ENCODE data around the gene HIF3A. TPM values are rescaled to one million over a fixed set of nuclear protein-coding genes. Genes with fewer than 3 reads are reported as not detected.

Gene HIF3A
- total RNA-seq, 2 experiments from 2014 or later: not detected

DNA sequence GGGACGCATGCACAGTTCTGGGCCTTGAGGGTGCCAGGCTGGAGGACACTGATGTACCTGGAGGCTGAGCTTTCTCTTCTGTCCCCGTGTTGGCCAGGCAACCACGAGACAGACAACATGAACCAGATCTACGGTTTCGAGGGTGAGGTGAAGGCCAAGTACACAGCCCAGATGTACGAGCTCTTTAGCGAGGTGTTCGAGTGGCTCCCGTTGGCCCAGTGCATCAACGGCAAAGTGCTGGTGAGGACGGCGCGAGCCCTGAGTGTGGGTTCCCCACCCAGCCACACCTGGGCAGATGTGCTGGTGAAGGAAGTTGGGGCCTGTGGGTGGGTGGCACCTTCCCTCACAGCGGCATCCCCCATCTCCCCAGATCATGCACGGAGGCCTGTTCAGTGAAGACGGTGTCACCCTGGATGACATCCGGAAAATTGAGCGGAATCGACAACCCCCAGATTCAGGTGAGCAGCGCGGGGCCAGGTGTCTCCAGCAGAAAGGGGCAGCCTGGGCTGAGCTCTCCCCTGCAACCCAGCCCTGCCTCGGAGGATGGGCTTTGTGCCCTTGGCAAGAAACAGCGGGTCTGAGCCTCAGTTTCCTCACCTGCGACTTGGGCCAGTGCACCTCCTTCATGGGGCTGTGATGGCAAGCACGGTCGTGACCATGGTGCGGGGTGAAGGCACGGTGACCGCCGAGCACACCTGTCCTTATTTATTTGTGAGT is 90.3 kb downstream of the HIF3A start:
- Mint-ChIP-seq H3K27ac (no peak overlapping the region), H3K4me1 (no peaks in the 10 kb centered on the region), H3K4me3 (no peak overlapping the region), H3K9me3 (ENCODE audit: low read depth) (no peaks in the 10 kb centered on the region), H3K36me3 (ENCODE audit: low read depth) (peaks cover 55% of the 10 kb centered on the region), H3K27me3 (no peaks in the 10 kb centered on the region)
- ChIA-PET CTCF (interaction anchor here (0.6 to 2.7 kb wide), 3 partner anchors 8 to 838 kb away, joined by 3 to 7 read pairs (median 5); no protein-coding TSS in a partner anchor), POLR2A (interaction anchor here (0.9 kb wide), 1 partner anchor 213 kb away, joined by 3 read pairs; no protein-coding TSS in a partner anchor)
- intact Hi-C loops (cut with DNase I, micrococcal nuclease): no loop called here
- DNase-seq: no peak
- no peak for ATAC-seq

DNA sequence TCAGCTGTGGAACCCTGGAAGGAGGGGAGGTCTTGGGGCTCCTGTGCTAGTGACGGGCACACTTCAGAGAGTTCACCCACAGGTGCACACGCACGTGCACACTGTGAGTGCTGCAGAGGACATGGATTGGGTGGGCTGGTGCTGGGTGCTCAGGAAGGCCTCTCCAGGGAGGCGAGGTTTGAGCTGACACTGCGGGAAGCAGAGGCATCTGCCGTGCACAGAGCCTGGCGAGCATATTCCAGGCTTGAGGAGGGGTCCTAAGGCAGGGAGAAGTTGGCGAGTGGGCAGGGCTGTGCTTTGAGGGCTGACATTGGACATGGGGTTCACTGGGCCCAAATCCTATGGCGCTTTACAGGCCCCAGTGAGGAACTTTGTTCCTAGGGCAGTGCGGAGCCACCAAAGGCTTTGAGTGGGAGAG is 90.9 kb downstream of the HIF3A start:
- H3K27me3 Mint-ChIP-seq: no peaks in the 10 kb centered on the region
- ChIA-PET CTCF (interaction anchor here (0.7 kb wide), 1 partner anchor 839 kb away, joined by 3 read pairs; no protein-coding TSS in a partner anchor), POLR2A (interaction anchor here (1.1 kb wide), 1 partner anchor 710 kb away, joined by 6 read pairs; no protein-coding TSS in a partner anchor)
- ATAC-seq: no peak
- H3K9me3 Mint-ChIP-seq (ENCODE audit: low read depth): no peaks in the 10 kb centered on the region
- no peak overlapping the region for H3K27ac Mint-ChIP-seq
- H3K4me1 Mint-ChIP-seq: no peaks in the 10 kb centered on the region
- H3K4me3 Mint-ChIP-seq: no peak overlapping the region
- intact Hi-C loops (cut with DNase I, micrococcal nuclease): no loop called here
- no peak for DNase-seq
- peaks cover 54% of the 10 kb centered on the region for H3K36me3 Mint-ChIP-seq (ENCODE audit: low read depth)

DNA sequence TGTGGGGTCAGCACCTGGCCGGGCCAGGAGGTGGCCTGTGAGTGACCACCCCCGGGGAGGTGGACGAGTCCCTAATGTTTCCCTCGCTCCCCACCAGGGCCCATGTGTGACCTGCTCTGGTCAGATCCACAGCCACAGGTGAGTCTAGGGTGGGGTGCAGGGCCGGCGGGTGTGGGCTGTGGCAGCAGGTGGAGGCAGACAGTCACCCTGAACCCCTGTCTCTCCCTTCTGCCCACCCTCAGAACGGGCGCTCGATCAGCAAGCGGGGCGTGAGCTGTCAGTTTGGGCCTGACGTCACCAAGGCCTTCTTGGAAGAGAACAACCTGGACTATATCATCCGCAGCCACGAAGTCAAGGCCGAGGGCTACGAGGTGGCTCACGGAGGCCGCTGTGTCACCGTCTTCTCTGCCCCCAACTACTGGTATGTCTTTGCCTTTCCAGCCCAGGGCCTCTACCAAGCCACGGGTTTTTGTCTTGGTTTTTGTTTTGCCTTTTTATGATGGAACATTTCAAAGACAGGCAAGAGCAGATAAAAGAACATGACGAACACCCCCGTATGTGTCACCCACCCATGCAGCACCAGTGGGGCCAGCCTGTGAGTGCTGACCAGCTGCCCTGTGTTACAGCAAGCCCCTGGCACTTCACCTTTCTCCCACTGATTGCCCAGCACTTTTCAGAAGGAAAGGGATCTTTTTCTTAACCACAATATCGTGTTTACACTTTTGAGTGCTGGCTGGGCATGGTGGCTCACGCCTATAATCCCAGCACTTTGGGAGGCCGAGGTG is 91.7 kb downstream of the HIF3A start:
- ATAC-seq: no peak
- no peak overlapping the region for H3K4me3 Mint-ChIP-seq
- no peak overlapping the region for H3K27ac Mint-ChIP-seq
- peaks cover 56% of the 10 kb centered on the region for H3K36me3 Mint-ChIP-seq (ENCODE audit: low read depth)
- no peaks in the 10 kb centered on the region for H3K4me1 Mint-ChIP-seq
- no peaks in the 10 kb centered on the region for H3K9me3 Mint-ChIP-seq (ENCODE audit: low read depth)
- H3K27me3 Mint-ChIP-seq: no peaks in the 10 kb centered on the region
- intact Hi-C loops (cut with DNase I, micrococcal nuclease): no loop called here
- POLR2A ChIA-PET: interaction anchor here (1.1 kb wide), 1 partner anchor 711 kb away, joined by 6 read pairs; no protein-coding TSS in a partner anchor
- CTCF ChIA-PET: interaction anchor here (0.6 kb wide), 1 partner anchor 127 kb away, joined by 3 read pairs; no protein-coding TSS in a partner anchor
- no peak for DNase-seq

DNA sequence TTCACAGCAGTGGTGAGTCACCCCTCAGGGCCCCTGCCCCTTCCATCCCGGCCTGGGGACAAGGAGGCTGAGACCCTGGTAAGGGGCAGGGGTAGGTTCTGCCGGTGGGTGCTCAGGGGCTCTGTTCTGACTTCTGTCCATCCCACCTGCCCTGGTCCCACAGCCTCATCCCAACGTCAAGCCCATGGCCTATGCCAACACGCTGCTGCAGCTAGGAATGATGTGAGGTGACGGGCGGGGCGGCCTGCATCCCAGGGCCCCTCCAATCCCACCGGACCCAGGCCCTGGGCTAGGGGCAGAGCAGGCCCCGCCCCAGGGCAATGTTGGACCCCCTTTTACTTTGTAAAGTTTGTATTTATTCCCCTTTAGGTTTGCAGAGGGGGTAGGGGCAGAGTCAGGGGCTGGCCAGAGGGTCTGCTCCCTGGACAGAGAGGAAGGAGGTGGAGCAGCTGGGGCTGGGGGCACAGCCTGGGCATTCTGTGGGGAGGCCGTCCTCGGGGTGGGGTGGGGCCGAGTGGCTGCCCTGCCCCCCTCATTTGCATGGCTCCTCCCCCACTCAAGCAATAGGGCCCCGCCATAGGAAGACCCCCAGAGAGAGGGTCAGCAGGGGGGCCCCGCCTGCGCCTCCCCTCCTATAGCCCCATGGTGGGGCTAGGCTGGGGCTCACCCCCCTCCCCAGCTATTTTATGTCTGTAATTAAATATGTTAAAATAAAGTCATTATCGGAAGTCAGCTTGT is 93.4 kb downstream of the HIF3A start:
- CTCF ChIA-PET: interaction anchor here (1.1 kb wide), 1 partner anchor 126 kb away, joined by 3 read pairs; no protein-coding TSS in a partner anchor
- H3K36me3 Mint-ChIP-seq (ENCODE audit: low read depth): peaks cover 48% of the 10 kb centered on the region
- intact Hi-C loops (cut with DNase I, micrococcal nuclease): no loop called here

DNA sequence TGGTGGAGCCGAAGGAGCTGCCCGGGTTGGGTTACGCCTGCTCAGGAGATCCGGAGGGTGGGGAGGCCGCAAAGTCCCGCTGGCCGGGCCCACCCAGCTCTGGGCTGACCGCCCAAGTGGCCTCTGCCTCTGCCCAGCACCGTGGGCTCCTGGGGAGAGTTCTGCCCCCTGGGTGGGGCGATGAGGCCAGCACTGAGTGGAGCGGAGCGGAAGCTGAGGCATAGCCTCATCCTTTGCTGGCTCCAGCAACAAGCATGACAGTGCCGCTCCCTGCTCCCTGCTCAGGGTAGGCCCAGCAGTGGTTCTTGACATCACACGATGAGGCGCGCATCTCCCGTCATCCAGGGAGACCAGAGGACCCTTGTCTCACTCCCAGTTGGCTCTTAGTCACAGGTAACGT is 94.0 kb downstream of the HIF3A start:
- intact Hi-C loops (cut with DNase I, micrococcal nuclease): no loop called here
- ChIA-PET CTCF (interaction anchor here (1.1 kb wide), 1 partner anchor 125 kb away, joined by 3 read pairs; no protein-coding TSS in a partner anchor), POLR2A (no interaction called here)
- ATAC-seq (no peak), DNase-seq (no peak)
- Mint-ChIP-seq H3K4me3 (no peak overlapping the region), H3K36me3 (ENCODE audit: low read depth) (peaks cover 47% of the 10 kb centered on the region), H3K27me3 (no peaks in the 10 kb centered on the region), H3K9me3 (ENCODE audit: low read depth) (no peaks in the 10 kb centered on the region), H3K4me1 (peaks cover 4% of the 10 kb centered on the region), H3K27ac (no peak overlapping the region)

More for the DNA sequence above, 93.4 kb downstream of the HIF3A start:
- H3K4me1 Mint-ChIP-seq: peaks cover 4% of the 10 kb centered on the region
- ATAC-seq: no peak
- no peaks in the 10 kb centered on the region for H3K9me3 Mint-ChIP-seq (ENCODE audit: low read depth)
- no peak overlapping the region for H3K4me3 Mint-ChIP-seq
- no peak overlapping the region for H3K27ac Mint-ChIP-seq
- no peak for DNase-seq
- POLR2A ChIA-PET: no interaction called here
- H3K27me3 Mint-ChIP-seq: no peaks in the 10 kb centered on the region

DNA sequence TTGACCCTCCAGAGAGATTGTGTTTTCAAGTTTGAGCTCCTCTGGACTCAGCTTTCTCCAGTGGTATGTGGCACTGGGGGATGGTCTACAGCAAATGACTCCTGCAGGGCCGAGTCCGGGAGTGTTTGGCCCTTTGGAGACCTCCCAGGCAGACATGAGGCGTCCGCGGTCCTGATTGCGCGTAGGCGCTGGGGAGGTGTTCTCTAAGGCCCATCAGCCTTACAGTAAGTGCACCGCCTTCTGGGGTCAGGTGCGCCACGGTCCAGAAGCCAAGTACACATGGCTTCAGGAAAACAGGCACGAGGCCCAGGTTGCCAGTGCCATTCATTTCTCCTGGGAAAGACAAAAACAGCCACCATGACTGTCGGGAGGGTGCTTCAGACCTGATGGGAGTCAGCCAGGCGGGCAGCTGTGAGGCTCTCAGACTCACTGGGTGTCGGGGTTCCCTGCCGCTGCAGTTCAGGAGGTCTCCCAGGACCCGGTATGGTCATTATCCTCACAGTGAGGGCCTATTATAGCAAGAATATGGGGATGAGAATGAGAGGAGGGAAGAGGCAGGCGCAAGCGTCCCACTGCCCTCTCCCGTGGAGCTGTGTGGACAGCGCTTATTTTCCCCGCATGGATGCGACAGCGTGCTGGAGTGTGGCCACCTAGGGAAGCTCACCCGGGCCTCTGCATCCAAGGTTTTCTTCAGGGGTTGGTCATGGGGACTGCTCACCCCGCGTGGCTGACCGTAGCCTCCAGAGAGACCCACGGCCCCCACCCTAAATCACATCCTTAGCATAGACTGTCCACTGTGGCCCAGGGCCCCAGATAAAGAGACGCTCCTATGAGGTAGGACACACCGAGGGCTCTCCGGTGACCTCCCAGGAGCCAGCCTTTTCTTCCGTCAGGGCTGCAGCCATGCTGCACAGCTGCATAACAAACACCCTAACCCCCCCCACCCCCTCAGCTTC is 94.7 kb downstream of the HIF3A start:
- H3K4me3 Mint-ChIP-seq: no peak overlapping the region
- ATAC-seq (no peak), DNase-seq (no peak)
- H3K36me3 Mint-ChIP-seq (ENCODE audit: low read depth): peaks cover 43% of the 10 kb centered on the region
- CTCF ChIA-PET: interaction anchor here (0.6 to 1.1 kb wide), 4 partner anchors 112 to 358 kb away, joined by 3 read pairs; no protein-coding TSS in a partner anchor
- peaks cover 4% of the 10 kb centered on the region for H3K4me1 Mint-ChIP-seq
- POLR2A ChIA-PET: no interaction called here
- intact Hi-C loops (cut with DNase I, micrococcal nuclease): no loop called here
- no peaks in the 10 kb centered on the region for H3K27me3 Mint-ChIP-seq
- no peaks in the 10 kb centered on the region for H3K9me3 Mint-ChIP-seq (ENCODE audit: low read depth)
- no peak overlapping the region for H3K27ac Mint-ChIP-seq

DNA sequence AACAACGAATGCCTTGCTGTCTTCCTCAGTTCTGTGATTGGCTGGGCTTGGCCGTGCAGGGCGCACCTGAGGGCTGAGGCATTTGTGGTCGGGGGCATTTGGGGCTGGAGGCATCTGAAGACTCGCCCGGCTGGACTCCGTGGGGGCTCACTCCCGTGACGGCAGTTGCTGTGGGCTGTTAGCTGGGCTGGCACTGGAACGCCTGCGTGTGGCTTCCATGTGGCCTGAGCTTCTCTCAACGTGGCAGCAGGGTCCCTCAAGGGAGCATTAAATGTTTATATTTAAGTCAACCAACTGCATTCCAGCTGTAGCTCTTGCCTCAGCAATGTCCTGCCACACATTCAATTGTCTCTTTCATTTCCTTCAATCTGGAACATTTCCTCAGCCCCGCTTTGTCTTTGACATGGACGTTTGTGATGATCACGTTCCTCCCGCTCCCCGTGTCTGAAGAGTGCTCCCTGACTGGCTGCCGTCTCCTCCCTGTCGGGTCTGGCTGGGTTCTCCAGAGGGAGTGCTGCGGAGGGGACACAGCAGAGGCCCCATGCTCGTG is 95.5 kb downstream of the HIF3A start:
- H3K9me3 Mint-ChIP-seq (ENCODE audit: low read depth): no peaks in the 10 kb centered on the region
- CTCF ChIA-PET: interaction anchor here (0.6 to 1.0 kb wide), 3 partner anchors 112 to 359 kb away, joined by 3 read pairs; no protein-coding TSS in a partner anchor
- peaks cover 4% of the 10 kb centered on the region for H3K4me1 Mint-ChIP-seq
- intact Hi-C loops (cut with DNase I, micrococcal nuclease): no loop called here
- no peak overlapping the region for H3K27ac Mint-ChIP-seq
- POLR2A ChIA-PET: no interaction called here
- ATAC-seq: no peak
- peaks cover 37% of the 10 kb centered on the region for H3K36me3 Mint-ChIP-seq (ENCODE audit: low read depth)
- no peak for DNase-seq
- H3K27me3 Mint-ChIP-seq: no peaks in the 10 kb centered on the region
- no peak overlapping the region for H3K4me3 Mint-ChIP-seq

DNA sequence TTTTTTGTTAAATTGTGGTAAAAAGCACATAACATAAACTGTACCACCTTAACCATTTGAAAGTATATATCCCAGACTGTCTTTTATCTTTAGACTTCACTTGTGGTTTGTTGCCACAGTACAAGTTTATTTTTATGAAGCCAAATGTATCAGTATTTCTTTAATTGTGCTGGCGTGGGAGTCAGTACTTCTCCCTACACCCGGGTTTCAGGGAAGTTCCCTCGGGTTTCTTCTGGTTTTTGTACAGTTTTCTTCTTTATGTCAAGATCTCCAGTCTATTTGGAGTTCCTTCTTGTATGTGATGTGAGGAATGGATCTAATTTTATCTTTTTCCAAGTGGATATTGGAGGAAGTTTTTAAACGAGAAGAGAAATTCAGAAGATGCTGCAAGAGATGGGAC is 96.0 kb downstream of the HIF3A start:
- no peak overlapping the region for H3K27ac Mint-ChIP-seq
- CTCF ChIA-PET: interaction anchor here (1.0 kb wide), 1 partner anchor 113 kb away, joined by 3 read pairs; no protein-coding TSS in a partner anchor
- H3K4me1 Mint-ChIP-seq: peaks cover 4% of the 10 kb centered on the region
- intact Hi-C loops (cut with DNase I, micrococcal nuclease): no loop called here
- H3K27me3 Mint-ChIP-seq: peaks cover 3% of the 10 kb centered on the region
- no peak overlapping the region for H3K4me3 Mint-ChIP-seq
- POLR2A ChIA-PET: no interaction called here
- H3K9me3 Mint-ChIP-seq (ENCODE audit: low read depth): no peaks in the 10 kb centered on the region
- DNase-seq: no peak
- peaks cover 33% of the 10 kb centered on the region for H3K36me3 Mint-ChIP-seq (ENCODE audit: low read depth)
- no peak for ATAC-seq
